HG03159 (cell line): Measurements from ENCODE around the gene ASIC3.
"Not testable (repeated sequence)": the region's sequence is repeated elsewhere in the genome, so short reads cannot be mapped to it uniquely, and the experiment has no call there.

Experiments
- ATAC-seq: cut with Tn5 transposase; IDR thresholded peaks from one replicate; pipeline ENCODE4 v1.9.1; 2021; ENCODE audit warnings: mild to moderate bottlenecking, moderate library complexity; ENCODE audit not compliant: unreplicated experiment

ASIC3 gene

DNA sequence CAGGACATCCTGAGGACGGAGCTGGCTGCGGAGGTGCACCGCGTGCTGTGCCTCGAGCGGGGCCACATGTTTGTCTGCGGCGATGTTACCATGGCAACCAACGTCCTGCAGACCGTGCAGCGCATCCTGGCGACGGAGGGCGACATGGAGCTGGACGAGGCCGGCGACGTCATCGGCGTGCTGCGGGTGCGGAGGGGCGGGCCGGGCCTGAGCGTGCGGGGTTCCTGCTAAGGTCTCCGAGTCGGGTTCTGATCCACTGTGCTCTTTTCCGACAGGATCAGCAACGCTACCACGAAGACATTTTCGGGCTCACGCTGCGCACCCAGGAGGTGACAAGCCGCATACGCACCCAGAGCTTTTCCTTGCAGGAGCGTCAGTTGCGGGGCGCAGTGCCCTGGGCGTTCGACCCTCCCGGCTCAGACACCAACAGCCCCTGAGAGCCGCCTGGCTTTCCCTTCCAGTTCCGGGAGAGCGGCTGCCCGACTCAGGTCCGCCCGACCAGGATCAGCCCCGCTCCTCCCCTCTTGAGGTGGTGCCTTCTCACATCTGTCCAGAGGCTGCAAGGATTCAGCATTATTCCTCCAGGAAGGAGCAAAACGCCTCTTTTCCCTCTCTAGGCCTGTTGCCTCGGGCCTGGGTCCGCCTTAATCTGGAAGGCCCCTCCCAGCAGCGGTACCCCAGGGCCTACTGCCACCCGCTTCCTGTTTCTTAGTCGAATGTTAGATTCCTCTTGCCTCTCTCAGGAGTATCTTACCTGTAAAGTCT is 34.4 kb upstream of the ASIC3 start:
- ATAC-seq = no peak

GRCh38 chr7:151014950-151015349 is 33.4 kb upstream of the ASIC3 start:
- no peak for ATAC-seq

- no peak for ATAC-seq
Observed at GRCh38 chr7:151015967-151016366, 32.4 kb upstream of the ASIC3 start.

DNA sequence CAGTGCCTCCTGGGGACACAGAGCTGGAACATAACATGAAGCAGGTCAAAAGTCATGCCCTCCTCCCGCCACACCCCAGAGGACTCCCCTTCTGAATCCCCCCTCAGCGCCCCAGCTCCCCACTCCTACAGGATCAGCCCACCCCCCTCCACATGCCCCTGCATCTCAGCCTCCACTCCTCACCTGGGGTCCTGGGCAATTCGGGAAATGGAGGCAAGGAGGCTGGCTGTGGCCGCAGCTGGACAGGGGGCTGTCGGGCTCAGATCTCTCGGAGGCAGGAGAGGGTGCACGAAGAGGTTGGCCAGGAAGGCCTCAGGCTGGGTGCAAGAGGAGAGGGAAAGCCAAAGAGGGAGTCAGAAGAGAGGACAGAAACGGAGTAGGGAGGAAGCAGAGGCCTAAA is 31.8 kb upstream of the ASIC3 start:
- no peak for ATAC-seq

DNA sequence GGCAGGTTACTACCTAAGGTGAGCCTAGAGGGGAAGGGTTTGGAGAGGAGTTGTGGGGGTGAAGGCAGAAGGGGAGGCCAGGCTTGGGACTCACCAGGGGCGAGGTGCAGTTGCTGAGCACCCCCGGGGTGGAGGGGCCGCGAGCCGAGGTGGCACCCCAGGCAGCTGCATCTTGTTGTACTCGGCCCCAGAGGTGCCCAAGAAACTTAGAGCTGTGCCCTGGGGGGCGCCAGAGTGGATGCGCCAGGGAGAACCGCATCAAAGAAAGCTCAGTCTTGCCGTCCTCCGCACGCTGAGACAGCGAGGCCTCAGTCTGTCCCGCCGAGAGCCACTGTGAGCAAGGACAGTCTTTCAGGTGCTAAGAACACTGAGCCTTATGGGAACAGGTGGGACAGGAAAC is 31.4 kb upstream of the ASIC3 start:
- no peak for ATAC-seq

DNA sequence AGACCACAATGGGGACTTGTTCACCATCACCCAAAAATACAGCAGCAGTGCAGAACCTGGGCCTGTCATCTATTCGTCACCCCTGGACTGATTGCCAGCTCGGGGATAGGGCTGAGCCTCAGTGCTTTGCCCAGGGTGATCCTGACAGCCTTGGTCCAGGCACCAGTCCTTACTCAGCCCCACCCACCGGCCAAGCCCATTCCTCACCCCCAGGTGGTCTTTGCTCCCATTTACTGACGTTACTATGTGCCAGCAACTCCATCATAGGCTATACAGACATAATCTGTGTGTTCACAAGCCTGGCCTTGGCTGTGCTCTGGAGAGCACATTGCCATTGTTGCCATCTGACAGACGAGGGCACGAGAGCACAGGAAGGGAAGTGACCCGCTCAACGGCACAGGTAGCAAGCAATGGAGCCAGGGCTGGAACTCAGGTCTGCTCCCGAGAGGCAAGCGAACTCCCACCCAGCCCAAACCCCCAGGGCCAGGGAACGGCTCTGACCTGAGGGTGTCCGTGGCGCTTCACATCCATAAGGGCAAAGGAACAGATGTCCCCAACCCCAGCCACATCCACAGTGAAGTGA is 30.9 kb upstream of the ASIC3 start:
- ATAC-seq = no peak

DNA sequence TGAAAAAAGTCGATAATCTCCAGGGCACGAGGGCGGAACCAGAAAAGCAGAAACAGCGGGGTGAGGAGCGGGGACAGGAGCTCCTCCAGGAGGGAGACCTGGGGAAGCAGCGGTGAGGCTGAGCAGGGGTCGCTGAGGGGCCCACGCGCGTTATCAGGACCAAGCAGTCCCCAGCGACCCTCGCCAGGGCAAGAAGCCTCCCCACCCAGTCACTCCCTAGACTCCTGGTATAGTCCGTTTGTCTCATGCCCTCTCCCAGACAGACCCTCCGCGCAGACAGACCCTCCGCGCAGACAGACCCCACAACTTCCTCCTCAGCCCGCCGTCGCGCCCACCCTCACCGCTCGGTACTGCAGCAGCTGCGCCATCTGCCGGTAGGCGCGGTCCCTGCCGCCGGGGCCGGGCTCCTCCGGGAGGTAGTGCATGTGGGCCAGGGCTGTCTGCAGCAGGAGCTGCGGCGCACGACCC is 30.3 kb upstream of the ASIC3 start:
- ATAC-seq = peak; percentile 46

- no peak for ATAC-seq
Observed at GRCh38 chr7:151018421-151019129, 29.8 kb upstream of the ASIC3 start.

- no peak for ATAC-seq
Observed at GRCh38 chr7:151019130-151019447, 29.2 kb upstream of the ASIC3 start.

- no peak for ATAC-seq
Observed at GRCh38 chr7:151020231-151020630, 28.1 kb upstream of the ASIC3 start.

- ATAC-seq = no peak
Observed at GRCh38 chr7:151023232-151023631, 25.1 kb upstream of the ASIC3 start.

GRCh38 chr7:151024435-151025056 is 23.8 kb upstream of the ASIC3 start, which contains the start of gene ATG9B:
TSS of gene ATG9B (minus strand) at chr7:151024494. CDS start at chr7:151024423, 71 bp downstream.
- no peak for ATAC-seq

- no peak for ATAC-seq
Observed at GRCh38 chr7:151025924-151026671, 22.2 kb upstream of the ASIC3 start.

GRCh38 chr7:151026771-151027727 is 21.3 kb upstream of the ASIC3 start:
- ATAC-seq = not testable (repeated sequence)

GRCh38 chr7:151027728-151028130 is 20.6 kb upstream of the ASIC3 start:
- peak; percentile 5 for ATAC-seq

DNA sequence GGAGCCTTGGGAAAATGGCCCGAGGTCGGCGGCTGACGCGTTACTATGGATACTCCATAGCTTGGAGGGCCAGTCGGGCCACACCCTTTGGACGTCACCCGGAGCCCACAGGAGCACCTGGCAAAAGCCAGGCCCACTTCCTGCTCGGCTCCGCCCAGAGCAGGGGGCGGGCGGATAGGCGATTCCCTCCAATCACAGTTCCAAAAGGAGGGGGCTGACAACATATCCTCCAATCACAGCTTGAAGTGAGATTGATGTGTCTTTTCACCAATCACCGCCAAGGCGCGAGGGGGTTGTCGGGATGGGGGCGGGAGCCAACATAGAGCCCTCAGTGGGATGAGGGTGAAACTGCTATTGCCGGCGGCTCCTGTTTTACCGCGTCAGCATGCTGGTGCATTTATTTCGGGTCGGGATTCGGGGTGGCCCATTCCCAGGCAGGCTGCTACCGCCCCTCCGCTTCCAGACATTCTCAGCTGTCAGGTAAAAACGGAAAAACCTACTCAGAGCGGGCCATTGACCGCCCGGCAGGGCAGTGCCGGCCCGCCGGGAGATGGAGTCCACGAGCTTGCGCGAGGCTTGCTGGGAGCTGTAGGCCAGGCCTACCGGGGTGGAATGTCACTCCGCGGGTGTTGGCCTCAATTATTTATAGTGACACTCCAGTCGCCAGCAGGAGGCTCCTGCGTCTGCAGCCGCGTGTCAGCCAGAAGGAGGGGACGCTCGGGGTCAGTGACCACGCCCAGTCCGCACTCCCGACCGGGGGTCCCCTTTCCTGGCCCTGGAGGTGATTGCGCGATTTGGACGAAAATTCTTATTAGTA is 20.0 kb upstream of the ASIC3 start, which contains the start of gene ABCB8:
Gene ABCB8 (plus strand): TSS at position 320 of the 817 bp plus-strand sequence. CDS start 66 bp downstream, at position 386.
- peak; percentile 94 for ATAC-seq

- ATAC-seq = no peak
Observed at GRCh38 chr7:151028948-151029501, 19.3 kb upstream of the ASIC3 start.

GRCh38 chr7:151031011-151031410 is 17.3 kb upstream of the ASIC3 start:
- ATAC-seq = no peak
